ENCODE measurements around the gene TRIM44.

Gene TRIM44

DNA sequence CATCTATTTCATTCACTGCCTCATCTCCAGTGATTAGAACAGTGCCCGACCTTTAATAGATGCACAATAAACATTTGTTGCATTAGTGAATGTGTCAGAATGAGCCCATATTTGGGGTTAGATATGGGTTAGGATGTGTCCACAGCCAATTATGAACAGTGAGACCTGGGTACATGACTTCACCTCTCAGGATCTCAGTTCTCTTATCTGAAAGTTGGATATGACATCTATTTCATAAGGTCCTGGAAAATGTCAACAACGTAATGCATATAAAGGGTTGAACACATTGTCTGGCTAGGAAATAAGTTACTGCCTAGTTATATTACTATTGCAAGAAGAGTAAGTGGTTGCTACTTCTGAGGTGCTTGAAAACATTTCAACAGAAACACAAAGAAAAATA, 201.6 kb downstream of the TRIM44 start:
- no peak for DNase-seq

DNA sequence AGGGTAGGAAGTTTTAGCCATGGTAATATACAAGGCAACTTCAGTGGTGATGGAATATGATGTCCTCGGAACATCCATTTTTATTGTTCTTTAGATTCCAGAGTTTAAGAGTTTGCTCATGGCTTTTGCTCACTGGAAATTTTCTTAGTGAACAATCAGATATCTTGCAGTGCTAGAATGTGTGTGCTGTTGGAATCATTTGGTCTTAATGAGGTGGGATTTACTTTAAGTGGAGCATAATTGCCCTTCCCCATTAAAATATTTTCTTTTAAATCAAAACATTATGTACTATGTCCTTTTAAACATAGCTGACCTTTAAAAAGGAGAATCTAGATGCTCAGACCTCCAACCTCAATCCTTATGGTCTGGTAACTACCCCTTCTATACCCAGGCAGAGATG, 204.0 kb downstream of the TRIM44 start:
- DNase-seq = no peak

Measured in CD4-positive, alpha-beta T cell treated with Interleukin-15 for 1 hour (primary cell).